Gastrocnemius medialis (tissue), 4 donors: ENCODE measurements around the gene GJC2. TPM values are rescaled to one million over a fixed set of nuclear protein-coding genes. Genes with fewer than 3 reads are reported as not detected.
A peak's percentile ranks its signal among the peaks of the same experiment; 100 is the strongest.

Experiments
- ATAC-seq, 2 donors: fragments of 150-250 bp; one replicate each; pipeline ENCODE4 v1.9.1; 2016
- DNase-seq, 2 donors: peaks; one replicate each; pipeline ENCODE4 v3.0.0-alpha.2; 2019
- H3K27ac ChIP-seq, 4 donors: fragments of 200-600 bp; sonication (generic); 1 replicate in 1 of 4; 2 replicates in 3 of 4; pipeline ENCODE4 v1.5.1; 2016 to 2018; ENCODE audit warnings: mild to moderate bottlenecking in 2 of 4, moderate library complexity in 1 of 4
- H3K27me3 ChIP-seq, 3 donors: fragments of 200-600 bp; sonication (generic) in 2 of 3; 1 replicate in 1 of 3; 2 replicates in 2 of 3; pipeline versions ENCODE4 v1.5.1 to v1.6.0; 2016 to 2019; ENCODE audit warnings: mild to moderate bottlenecking in 1 of 3, moderate library complexity in 1 of 3
- H3K36me3 ChIP-seq, 2 donors: fragments of 200-600 bp; sonication (generic) in 1 of 2; one replicate each; pipeline ENCODE4 v1.5.1; 2017 to 2018
- H3K4me1 ChIP-seq, 2 donors: fragments of 200-600 bp; sonication (generic) in 1 of 2; one replicate each; pipeline ENCODE4 v1.5.1; 2016 to 2017; ENCODE audit warnings: mild to moderate bottlenecking in 2 of 2
- H3K4me3 ChIP-seq, 4 donors: fragments of 200-600 bp; sonication (generic) in 3 of 4; 1 replicate in 1 of 4; 2 replicates in 3 of 4; pipeline ENCODE4 v1.5.1; 2016 to 2019; ENCODE audit warnings: mild to moderate bottlenecking in 2 of 4
- H3K9me3 ChIP-seq, 3 donors: fragments of 200-600 bp; sonication (generic) in 2 of 3; 1 replicate in 1 of 3; 2 replicates in 2 of 3; pipeline ENCODE4 v1.5.1; 2016 to 2019
- POLR2A ChIP-seq, 2 donors: fragments of 450-650 bp; IDR thresholded peaks; one replicate each; pipeline ENCODE4 v1.6.1; 2017; ENCODE audit warnings: antibody characterized with exemption in 2 of 2, mild to moderate bottlenecking in 2 of 2, moderate library complexity in 2 of 2
- in situ Hi-C, 4 donors: fragments of 200-750 bp; cut with MboI; loops; one replicate each; pipeline versions ENCODE4 v1.15.0 to v1.8.0; 2017; ENCODE audit warnings: low sequenced_read_pairs in 4 of 4
- intact Hi-C: fragments of 100-400 bp; cut with DNase I; formaldehyde crosslinking; loops from one replicate; pipeline ENCODE4 v1.15.1; 2023; ENCODE audit warnings: low total_unique reads
- total RNA-seq, 4 donors: library from RNA; depleted of rRNA; stranded (reverse); fragments of >200 nt; gene quantifications; one replicate each; pipeline versions ENCODE4 v1.1.0 to v1.2.3, GENCODE V29; 2016
- TF ChIP-seq, protein P1 (sequence below), 5 experiments: fragments of 450-650 bp in 3 of 5; fragments of 200-600 bp in 2 of 5; sonication (generic) in 2 of 5; IDR thresholded peaks in 4 of 5; conservative IDR thresholded peaks in 1 of 5; 1 replicate in 4 of 5; 2 replicates in 1 of 5; pipeline ENCODE4 v1.5.1; 2016 to 2019; ENCODE audit warnings: antibody characterized with exemption in 5 of 5, mild to moderate bottlenecking in 3 of 5, moderate library complexity in 3 of 5

GJC2 gene
- total RNA-seq, 4 donors from 2014 or later = 0.26 to 0.64 TPM; not detected in 2

GRCh38 chr1:228208831-228209551 lies 59.3 kb downstream of the GJC2 start:
- in situ Hi-C loops (no loop called here), intact Hi-C loops (loop anchor here (10.0 kb wide), 1 partner anchor 1264 kb away; the partner anchor contains the start of gene COQ8A)
- peak overlapping the region; percentile 76 to 95 (median 86) for H3K4me3 ChIP-seq
- TF ChIP-seq, protein P1, sequence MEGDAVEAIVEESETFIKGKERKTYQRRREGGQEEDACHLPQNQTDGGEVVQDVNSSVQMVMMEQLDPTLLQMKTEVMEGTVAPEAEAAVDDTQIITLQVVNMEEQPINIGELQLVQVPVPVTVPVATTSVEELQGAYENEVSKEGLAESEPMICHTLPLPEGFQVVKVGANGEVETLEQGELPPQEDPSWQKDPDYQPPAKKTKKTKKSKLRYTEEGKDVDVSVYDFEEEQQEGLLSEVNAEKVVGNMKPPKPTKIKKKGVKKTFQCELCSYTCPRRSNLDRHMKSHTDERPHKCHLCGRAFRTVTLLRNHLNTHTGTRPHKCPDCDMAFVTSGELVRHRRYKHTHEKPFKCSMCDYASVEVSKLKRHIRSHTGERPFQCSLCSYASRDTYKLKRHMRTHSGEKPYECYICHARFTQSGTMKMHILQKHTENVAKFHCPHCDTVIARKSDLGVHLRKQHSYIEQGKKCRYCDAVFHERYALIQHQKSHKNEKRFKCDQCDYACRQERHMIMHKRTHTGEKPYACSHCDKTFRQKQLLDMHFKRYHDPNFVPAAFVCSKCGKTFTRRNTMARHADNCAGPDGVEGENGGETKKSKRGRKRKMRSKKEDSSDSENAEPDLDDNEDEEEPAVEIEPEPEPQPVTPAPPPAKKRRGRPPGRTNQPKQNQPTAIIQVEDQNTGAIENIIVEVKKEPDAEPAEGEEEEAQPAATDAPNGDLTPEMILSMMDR (IDR thresholded peaks at IDR 0.05 in 4 of 5, conservative IDR thresholded peaks at IDR 0.05 in 1 of 5) = no peak
- TF ChIP-seq POLR2A (IDR thresholded peaks at IDR 0.05) = no peak
- H3K27me3 ChIP-seq = no peaks in the 10 kb centered on the region
- peak in 1 of 2 donors; percentile 83 for DNase-seq
- H3K4me1 ChIP-seq = peaks cover 36 to 56% of the 10 kb centered on the region in 2 donors
- H3K9me3 ChIP-seq = no peaks in the 10 kb centered on the region
- H3K27ac ChIP-seq = peak overlapping the region; percentile 97 to 100 (median 100)
- peak; percentile 13 to 25 for ATAC-seq
- H3K36me3 ChIP-seq = peaks cover 0 to under 1% of the 10 kb centered on the region in 2 donors

Other genes with a start within 250 kb of the GJC2 start
- gene WNT9A, start 202.0 kb upstream of the GJC2 start, total RNA-seq = 10 to 100 TPM in 3 of 4 donors, 1 to 10 TPM in 1; 6.8 to 29.4 (median 15.5) TPM
- gene WNT3A, start 142.9 kb upstream of the GJC2 start, total RNA-seq = not detected
- 100 to 1,000 TPM; 234 to 422 (median 306) TPM for gene ARF1, start 67.2 kb upstream of the GJC2 start, total RNA-seq
- 10 to 100 TPM in 1 of 4 donors, 1 to 10 TPM in 3; 5.9 to 11.0 (median 7.8) TPM for gene C1orf35, start 46.6 kb upstream of the GJC2 start, total RNA-seq
- gene MRPL55, start 40.6 kb upstream of the GJC2 start, total RNA-seq = 100 to 1,000 TPM in 1 of 4 donors, 10 to 100 TPM in 3; 64.7 to 123 (median 74.2) TPM
- 100 to 1,000 TPM; 161 to 230 (median 183) TPM for gene GUK1, start 9.7 kb upstream of the GJC2 start, total RNA-seq
- 10 to 100 TPM in 3 of 4 donors, 1 to 10 TPM in 1; 4.9 to 15.7 (median 12.3) TPM for gene IBA57, start 15.9 kb downstream of the GJC2 start, total RNA-seq
- 1,000 to 10,000 TPM in 2 of 4 donors, 100 to 1,000 TPM in 2; 798 to 1,571 (median 1,162) TPM for gene OBSCN, start 58.1 kb downstream of the GJC2 start, total RNA-seq